Subcutaneous abdominal adipose tissue (tissue), 5 donors: ENCODE measurements around the gene CTNNA3.
A peak's percentile ranks its signal among the peaks of the same experiment; 100 is the strongest.

Source experiments
- H3K27ac ChIP-seq: one replicate; pipeline ENCODE4 v1.7.0; 2013; ENCODE audit warnings: low read depth, mild to moderate bottlenecking, inconsistent platforms, low read length, moderate library complexity
- H3K27me3 ChIP-seq, 5 donors: one replicate each; pipeline ENCODE4 v1.7.0; 2013; ENCODE audit warnings: low read length in 5 of 5, inconsistent platforms in 1 of 5; ENCODE audit not compliant: control insufficient read depth in 5 of 5, insufficient read depth in 4 of 5
- H3K36me3 ChIP-seq, 5 donors: one replicate each; pipeline ENCODE4 v1.7.0; 2013; ENCODE audit warnings: low read length in 5 of 5; ENCODE audit not compliant: control insufficient read depth in 5 of 5, insufficient read depth in 5 of 5
- H3K4me1 ChIP-seq, 5 donors: one replicate each; pipeline ENCODE4 v1.7.0; 2013; ENCODE audit warnings: low read length in 5 of 5, mild to moderate bottlenecking in 3 of 5, moderate library complexity in 1 of 5; ENCODE audit not compliant: control insufficient read depth in 5 of 5, insufficient read depth in 5 of 5
- H3K4me3 ChIP-seq, 5 donors: one replicate each; pipeline ENCODE4 v1.7.0; 2013; ENCODE audit warnings: low read length in 5 of 5, low read depth in 1 of 5
- H3K9ac ChIP-seq, 5 donors: one replicate each; pipeline ENCODE4 v1.7.0; 2013; ENCODE audit warnings: low read length in 5 of 5, mild to moderate bottlenecking in 4 of 5, moderate library complexity in 3 of 5
- H3K9me3 ChIP-seq, 5 donors: one replicate each; pipeline ENCODE4 v1.7.0; 2013; ENCODE audit warnings: low read length in 5 of 5; ENCODE audit not compliant: control insufficient read depth in 5 of 5
- donor health status: healthy.
- donor health status: healthy.
- donor health status: healthy.
- donor health status: healthy.
- donor health status: healthy.

Gene CTNNA3

DNA sequence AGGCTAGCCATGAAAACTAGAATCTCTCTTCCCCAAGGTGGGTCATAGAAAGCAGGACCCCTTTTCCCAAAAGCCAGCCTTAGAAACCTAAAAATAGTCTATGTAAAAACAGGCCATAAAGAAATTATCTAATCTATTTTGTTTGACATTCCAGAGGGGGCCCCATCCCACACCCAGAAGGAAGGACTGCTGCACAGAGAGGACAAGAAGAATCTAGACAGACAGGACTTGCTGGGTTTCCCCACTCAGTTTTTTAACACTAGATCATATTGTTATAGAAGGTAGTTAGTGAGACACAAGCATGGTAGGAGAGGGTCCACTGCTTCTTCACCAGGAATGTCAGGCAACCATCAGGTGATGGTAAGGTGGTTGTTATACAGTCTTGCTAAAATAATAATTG is 413.1 kb downstream of the CTNNA3 start:
- no peak overlapping the region for H3K9ac ChIP-seq
- H3K9me3 ChIP-seq: no peaks in the 10 kb centered on the region
- no peak overlapping the region for H3K27ac ChIP-seq
- H3K36me3 ChIP-seq: no peaks in the 10 kb centered on the region
- H3K4me1 ChIP-seq: no peaks in the 10 kb centered on the region
- H3K27me3 ChIP-seq: no peaks in the 10 kb centered on the region
- no peak overlapping the region for H3K4me3 ChIP-seq

DNA sequence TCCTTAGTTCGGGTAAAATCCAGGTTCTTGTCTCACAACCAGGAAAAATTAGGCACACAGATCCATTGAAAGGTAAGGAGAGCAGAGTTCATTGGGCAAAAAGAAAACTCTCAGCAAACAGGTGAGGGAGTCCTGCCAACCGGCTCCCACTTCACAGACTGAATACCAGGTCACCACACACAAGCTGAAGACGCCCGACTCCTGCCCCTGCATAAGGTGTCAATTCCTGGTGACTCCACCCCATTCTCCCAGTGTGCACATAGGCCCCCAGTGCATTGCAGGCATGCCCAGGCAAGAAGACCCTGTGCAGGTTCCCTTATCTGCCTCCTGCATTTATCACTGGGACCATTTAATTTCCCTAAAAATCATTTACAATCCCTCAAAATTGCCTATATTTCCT is 415.6 kb downstream of the CTNNA3 start:
- Histone ChIP-seq H3K4me1 (no peaks in the 10 kb centered on the region), H3K9ac (no peak overlapping the region), H3K9me3 (no peaks in the 10 kb centered on the region), H3K27ac (no peak overlapping the region), H3K4me3 (no peak overlapping the region), H3K36me3 (no peaks in the 10 kb centered on the region), H3K27me3 (no peaks in the 10 kb centered on the region)

DNA sequence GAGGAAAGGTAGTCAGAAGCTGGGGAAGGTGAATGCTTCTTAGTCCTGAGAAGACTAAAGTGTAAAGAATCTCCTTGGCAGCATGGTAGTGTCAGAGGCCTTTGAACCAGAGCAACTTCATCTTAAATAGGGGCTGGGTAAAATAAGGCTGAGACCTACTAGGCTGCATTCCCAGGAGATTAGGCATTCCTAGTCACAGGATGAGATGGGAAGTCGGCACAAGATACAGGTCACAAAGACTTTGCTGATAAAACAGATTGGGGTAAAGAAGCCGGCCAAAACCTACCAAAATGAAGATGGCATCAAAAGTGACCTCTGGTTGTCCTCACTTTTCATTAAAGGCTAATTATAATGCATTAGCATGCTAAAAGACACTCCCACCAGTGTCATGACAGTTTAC is 418.6 kb downstream of the CTNNA3 start:
- no peak overlapping the region for H3K4me3 ChIP-seq
- H3K9ac ChIP-seq: no peak overlapping the region
- no peak overlapping the region for H3K27ac ChIP-seq
- no peaks in the 10 kb centered on the region for H3K36me3 ChIP-seq
- no peaks in the 10 kb centered on the region for H3K4me1 ChIP-seq
- no peaks in the 10 kb centered on the region for H3K27me3 ChIP-seq
- H3K9me3 ChIP-seq: no peaks in the 10 kb centered on the region

DNA sequence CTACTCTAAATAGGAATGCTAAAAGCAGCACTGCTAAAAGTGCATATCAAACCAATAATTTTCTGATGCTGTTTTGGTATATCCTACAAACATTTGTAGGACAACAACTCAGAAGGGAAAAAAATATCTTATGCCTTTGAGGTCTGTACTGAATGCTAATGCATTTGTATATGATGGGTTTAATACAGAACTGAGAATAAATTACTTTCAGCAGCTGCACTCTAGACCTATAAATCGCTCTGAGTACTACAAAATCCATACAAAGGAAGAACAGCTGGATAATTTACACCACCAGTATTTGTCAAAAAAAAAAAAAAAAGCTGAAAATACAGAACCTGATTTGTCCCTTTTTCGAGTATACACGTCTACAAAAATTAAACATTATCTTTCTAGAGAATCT is 426.2 kb downstream of the CTNNA3 start:
- H3K27ac ChIP-seq: no peak overlapping the region

DNA sequence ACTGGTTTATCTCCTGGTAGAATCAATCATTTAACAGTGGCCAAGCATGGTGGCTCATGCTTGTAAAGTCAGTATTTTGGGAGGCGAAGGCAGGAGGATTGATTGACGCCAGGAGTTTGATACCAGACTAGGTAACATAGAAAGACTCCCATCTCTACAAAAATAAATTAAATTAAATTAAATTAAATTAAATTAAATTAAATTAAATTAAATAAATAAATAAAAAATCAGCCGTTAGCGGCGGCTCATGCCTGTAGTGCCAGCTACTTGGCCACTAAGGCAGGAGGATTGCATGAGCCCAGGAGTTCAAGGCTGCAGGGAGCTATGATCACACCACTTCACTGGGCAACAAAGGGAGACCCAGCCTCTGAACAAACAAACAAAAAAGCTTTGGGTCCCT is 427.8 kb downstream of the CTNNA3 start:
- Histone ChIP-seq H3K36me3 (no peaks in the 10 kb centered on the region), H3K4me3 (no peak overlapping the region), H3K4me1 (no peaks in the 10 kb centered on the region), H3K27ac (no peak overlapping the region), H3K9me3 (no peaks in the 10 kb centered on the region), H3K27me3 (no peaks in the 10 kb centered on the region), H3K9ac (no peak overlapping the region)

More for the DNA sequence above, 426.2 kb downstream of the CTNNA3 start:
- no peak overlapping the region for H3K9ac ChIP-seq
- no peaks in the 10 kb centered on the region for H3K27me3 ChIP-seq
- H3K36me3 ChIP-seq: no peaks in the 10 kb centered on the region
- H3K4me1 ChIP-seq: no peaks in the 10 kb centered on the region
- H3K9me3 ChIP-seq: no peaks in the 10 kb centered on the region
- H3K4me3 ChIP-seq: no peak overlapping the region

DNA sequence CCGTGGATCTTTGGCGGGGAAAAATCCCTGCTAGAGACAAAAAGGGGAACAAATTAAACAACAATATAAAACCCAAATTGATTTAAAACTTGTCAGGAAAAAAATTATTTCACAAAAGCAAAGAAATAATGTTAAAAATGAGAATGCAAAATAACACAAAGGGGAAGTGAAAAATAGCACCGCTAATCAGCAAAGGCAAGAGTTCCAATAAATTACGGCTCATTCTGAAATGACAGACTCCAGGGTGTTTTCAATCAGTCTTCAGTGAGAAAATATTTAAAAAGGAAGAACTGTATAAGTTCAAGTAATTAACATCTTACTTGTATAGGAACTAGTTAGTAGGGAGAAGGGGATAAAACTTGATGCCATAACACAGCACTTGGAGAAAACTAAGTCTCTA is 433.3 kb downstream of the CTNNA3 start:
- Histone ChIP-seq H3K4me3 (peak overlapping the region in 1 of 5 donors; percentile 23), H3K9ac (no peak overlapping the region), H3K27me3 (no peaks in the 10 kb centered on the region), H3K4me1 (peaks cover 0 to 4% (median 0%) of the 10 kb centered on the region in 5 donors), H3K27ac (no peak overlapping the region), H3K9me3 (no peaks in the 10 kb centered on the region), H3K36me3 (no peaks in the 10 kb centered on the region)

DNA sequence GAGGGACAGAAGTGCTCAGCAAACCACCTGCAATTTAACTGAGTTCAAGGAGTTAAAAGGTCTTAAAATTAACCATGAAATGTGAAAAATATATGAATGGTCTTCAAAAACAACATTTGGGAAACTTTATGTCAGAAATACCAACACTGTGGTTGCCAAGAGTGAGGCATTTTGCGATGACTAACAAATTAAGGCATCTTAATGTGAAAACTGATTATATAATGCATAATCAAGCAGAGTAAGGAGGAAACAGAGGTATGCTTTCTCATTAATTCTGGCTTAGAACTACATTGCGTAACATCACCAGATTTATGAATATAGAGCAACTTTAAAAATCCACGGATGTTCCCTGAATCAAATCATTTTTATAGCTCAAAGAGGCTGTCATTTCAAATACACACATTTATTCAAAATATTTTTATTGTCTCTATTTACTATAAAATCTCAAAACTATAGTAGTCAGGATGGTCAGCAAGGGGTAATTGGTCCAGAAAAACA is 434.6 kb downstream of the CTNNA3 start:
- Histone ChIP-seq H3K9me3 (no peaks in the 10 kb centered on the region), H3K4me3 (no peak overlapping the region), H3K36me3 (no peaks in the 10 kb centered on the region), H3K27me3 (no peaks in the 10 kb centered on the region), H3K9ac (no peak overlapping the region), H3K4me1 (peaks cover 0 to 4% (median 0%) of the 10 kb centered on the region in 5 donors), H3K27ac (no peak overlapping the region)

DNA sequence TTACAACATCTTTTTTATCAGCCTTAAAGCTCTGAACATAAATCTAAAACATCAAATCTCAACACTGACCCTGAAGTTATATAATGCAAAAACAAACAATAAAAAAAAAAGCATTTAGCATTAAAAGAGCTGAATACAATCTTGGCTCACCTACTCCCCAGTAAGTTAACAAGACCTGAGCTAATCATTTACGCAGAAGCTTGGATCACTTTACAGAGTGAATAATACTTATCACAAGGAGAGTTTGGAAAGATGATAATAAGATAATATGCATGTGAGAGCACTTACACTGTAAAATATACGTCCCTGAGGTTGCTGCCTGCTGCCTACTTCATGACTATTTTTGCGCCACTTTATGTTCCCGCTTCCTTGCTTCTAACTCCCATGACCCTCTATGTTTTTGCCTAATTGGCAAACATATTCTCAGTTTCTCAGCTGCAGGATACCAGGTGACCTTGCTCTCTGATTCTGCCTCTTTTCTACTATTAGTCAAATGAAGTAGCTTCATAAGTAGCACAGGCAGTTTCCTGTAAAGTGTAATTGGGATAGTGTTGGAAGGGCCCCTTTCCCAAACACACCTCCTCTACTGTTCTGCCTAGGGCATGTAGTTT is 436.6 kb downstream of the CTNNA3 start:
- H3K27me3 ChIP-seq: no peaks in the 10 kb centered on the region
- no peaks in the 10 kb centered on the region for H3K9me3 ChIP-seq
- peaks cover 0 to 4% (median 0%) of the 10 kb centered on the region in 5 donors for H3K4me1 ChIP-seq
- no peak overlapping the region for H3K4me3 ChIP-seq
- peaks cover 0 to 3% (median 0%) of the 10 kb centered on the region in 5 donors for H3K36me3 ChIP-seq
- no peak overlapping the region for H3K9ac ChIP-seq
- H3K27ac ChIP-seq: no peak overlapping the region

DNA sequence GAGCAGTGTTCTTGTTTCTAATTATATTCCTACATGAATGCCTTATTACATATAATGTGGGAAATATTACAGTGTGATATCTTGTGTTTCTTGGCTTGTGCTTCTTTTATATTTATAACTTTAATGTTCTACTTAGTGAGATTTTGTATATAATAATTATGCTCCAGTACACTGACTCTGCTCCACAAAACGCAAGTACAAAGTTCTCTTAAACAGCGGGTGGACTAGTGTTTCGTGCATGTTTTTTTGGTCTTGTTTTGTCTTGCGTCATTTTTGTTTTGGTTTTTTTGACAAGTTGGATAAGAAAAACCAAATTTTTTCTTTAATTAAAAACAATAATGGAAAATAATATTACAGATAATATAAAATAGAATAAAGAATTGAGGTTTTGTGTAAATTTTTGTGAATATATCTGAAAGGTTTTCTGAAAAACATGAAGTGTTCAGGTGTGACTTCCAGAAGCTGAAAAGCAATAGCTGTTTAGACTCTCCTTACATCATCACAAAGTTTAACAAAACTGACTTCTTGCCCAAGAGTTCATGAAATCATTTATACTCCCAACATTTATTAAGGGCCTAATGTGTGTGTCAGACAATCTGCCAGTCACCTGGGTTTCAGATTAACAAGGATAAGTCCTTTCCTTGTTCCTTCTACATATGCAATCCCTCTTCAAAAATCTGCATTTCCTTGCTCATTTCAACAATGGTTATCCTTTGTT is 438.4 kb downstream of the CTNNA3 start:
- no peaks in the 10 kb centered on the region for H3K27me3 ChIP-seq
- peaks cover 0 to 5% (median 0%) of the 10 kb centered on the region in 5 donors for H3K36me3 ChIP-seq
- no peak overlapping the region for H3K9ac ChIP-seq
- no peaks in the 10 kb centered on the region for H3K9me3 ChIP-seq
- H3K27ac ChIP-seq: no peak overlapping the region
- H3K4me3 ChIP-seq: no peak overlapping the region
- no peaks in the 10 kb centered on the region for H3K4me1 ChIP-seq

DNA sequence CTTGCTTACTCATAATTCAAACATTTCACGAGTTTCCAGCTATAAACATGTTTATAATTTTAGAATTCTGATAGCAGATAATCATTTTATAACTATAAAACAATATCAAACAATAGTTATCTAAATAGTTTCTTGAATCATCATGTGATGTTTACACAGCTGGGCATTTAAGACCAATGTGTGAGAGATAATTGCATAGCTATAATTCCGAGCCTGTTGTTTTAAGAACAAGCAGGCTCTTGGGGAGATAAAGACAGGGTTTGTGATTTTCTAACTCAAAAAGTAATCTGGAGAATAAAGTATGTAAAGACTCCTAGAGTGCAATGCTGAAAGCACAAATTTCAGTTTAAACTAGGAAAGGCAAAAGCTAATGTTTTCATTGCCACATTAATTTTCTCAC is 439.0 kb downstream of the CTNNA3 start:
- H3K9ac ChIP-seq: no peak overlapping the region
- H3K4me3 ChIP-seq: no peak overlapping the region
- no peaks in the 10 kb centered on the region for H3K27me3 ChIP-seq
- no peaks in the 10 kb centered on the region for H3K4me1 ChIP-seq
- H3K36me3 ChIP-seq: peaks cover 0 to 5% (median 0%) of the 10 kb centered on the region in 5 donors
- no peak overlapping the region for H3K27ac ChIP-seq
- H3K9me3 ChIP-seq: no peaks in the 10 kb centered on the region
